IMR-90 (cell line): ENCODE measurements around the gene INO80.

Experiments used
- CEBPB ChIP-seq: IDR thresholded peaks from 2 replicates; pipeline ENCODE4 v1.6.1; 2012; ENCODE audit warnings: low read depth, low read length, improper control_type of control experiment
- CTCF ChIP-seq: conservative IDR thresholded peaks from 2 replicates; pipeline ENCODE4 v1.5.1; 2012; ENCODE audit warnings: mild to moderate bottlenecking, low read depth, low read length, improper control_type of control experiment
- FOS ChIP-seq: fragments of 150-350 bp; IDR thresholded peaks from 2 replicates; pipeline ENCODE4 v1.6.1; 2016; ENCODE audit warnings: low read depth, low read length
- MXI1 ChIP-seq: IDR thresholded peaks from 2 replicates; pipeline ENCODE4 v1.6.1; 2012; ENCODE audit warnings: low read depth, mild to moderate bottlenecking, low read length, moderate library complexity, borderline replicate concordance
- POLR2A ChIP-seq: IDR thresholded peaks from 2 replicates; pipeline ENCODE4 v1.6.1; 2012; ENCODE audit warnings: mild to moderate bottlenecking, low read depth, low read length
- RAD21 ChIP-seq: IDR thresholded peaks from 2 replicates; pipeline ENCODE4 v1.6.1; 2012; ENCODE audit warnings: low read length, improper control_type of control experiment
- RCOR1 ChIP-seq: IDR thresholded peaks from 2 replicates; pipeline ENCODE4 v1.6.1; 2012; ENCODE audit warnings: mild to moderate bottlenecking, low read length, improper control_type of control experiment; ENCODE audit not compliant: insufficient replicate concordance
- SMC3 ChIP-seq: fragments of 150-350 bp; IDR thresholded peaks from 2 replicates; pipeline ENCODE4 v1.6.1; 2016; ENCODE audit warnings: low read depth, mild to moderate bottlenecking, antibody characterized with exemption, low read length, moderate library complexity

- no peak for TF ChIP-seq POLR2A
- no peak for TF ChIP-seq CTCF
- no peak for TF ChIP-seq RCOR1
- no peak for TF ChIP-seq RAD21
- no peak for TF ChIP-seq MXI1
- TF ChIP-seq FOS = no peak
- TF ChIP-seq CEBPB = no peak
- no peak for TF ChIP-seq SMC3
Measured at GRCh38 chr15:40959331-40960141, 156.5 kb downstream of the INO80 start.
